ENCODE results near the gene PVRIG.
"Not testable (repeated sequence)": the region's sequence is repeated elsewhere in the genome, so short reads cannot be mapped to it uniquely, and the experiment has no call there.

PVRIG gene

GRCh38 chr7:100195901-100196322, 23.8 kb upstream of the PVRIG start:
- not testable (repeated sequence) for DNase-seq

- DNase-seq: no peak
Measured at GRCh38 chr7:100198266-100198665, 21.5 kb upstream of the PVRIG start.

GRCh38 chr7:100200693-100201092, 19.1 kb upstream of the PVRIG start:
- no peak for DNase-seq

- no peak for DNase-seq
Measured at GRCh38 chr7:100204454-100204853, 15.3 kb upstream of the PVRIG start.

GRCh38 chr7:100208911-100209408, 10.8 kb upstream of the PVRIG start:
- DNase-seq: peak; percentile 69 to 70

- DNase-seq: no peak
Measured at GRCh38 chr7:100209493-100209892, 10.3 kb upstream of the PVRIG start.

- DNase-seq: peak in 1 of 2 experiments; percentile 33
Measured at GRCh38 chr7:100210805-100211204, 8.9 kb upstream of the PVRIG start.

GRCh38 chr7:100211342-100211780, 8.4 kb upstream of the PVRIG start:
- DNase-seq: peak; percentile 60

- no peak for DNase-seq
Measured at GRCh38 chr7:100212631-100213286, 7.0 kb upstream of the PVRIG start.

GRCh38 chr7:100213672-100214071, 6.1 kb upstream of the PVRIG start:
- no peak for DNase-seq

- not testable (repeated sequence) for DNase-seq
Measured at GRCh38 chr7:100214356-100214755, 5.4 kb upstream of the PVRIG start.

- no peak for DNase-seq
Measured at GRCh38 chr7:100215895-100216294, 3.9 kb upstream of the PVRIG start.

GRCh38 chr7:100217934-100218333, 1.8 kb upstream of the PVRIG start:
- peak; percentile 90 to 91 for DNase-seq

GRCh38 chr7:100219271-100219737, 445 bp upstream of the PVRIG start:
- DNase-seq: peak; percentile 53 to 57

GRCh38 chr7:100220586-100221230, 959 bp downstream of the PVRIG start:
- DNase-seq: peak; percentile 50 to 52

GRCh38 chr7:100221231-100221718, 1.5 kb downstream of the PVRIG start:
- peak; percentile 77 to 78 for DNase-seq

- no peak for DNase-seq
Measured at GRCh38 chr7:100221767-100222444, 2.2 kb downstream of the PVRIG start.

GRCh38 chr7:100222445-100223132, 2.8 kb downstream of the PVRIG start:
- no peak for DNase-seq

GRCh38 chr7:100223376-100223927, 3.7 kb downstream of the PVRIG start:
- not testable (repeated sequence) for DNase-seq

- not testable (repeated sequence) for DNase-seq
Measured at GRCh38 chr7:100224891-100225290, 5.1 kb downstream of the PVRIG start.

- peak; percentile 53 to 57 for DNase-seq
Measured at GRCh38 chr7:100234660-100235317, 15.0 kb downstream of the PVRIG start.

GRCh38 chr7:100239975-100240374, 20.2 kb downstream of the PVRIG start:
- not testable (repeated sequence) for DNase-seq
